GM12891 (cell line): Measurements from ENCODE around the gene TRAPPC1.

Experiments
- DNase-seq: peaks from one replicate; pipeline ENCODE4 v3.0.0; 2011; ENCODE audit warnings: low spot score; ENCODE audit not compliant: insufficient read length
- FAIRE-seq: peaks from 2 replicates; lab custom pipeline; 2011; peaks lifted over from hg19 to GRCh38; lab: Jason Lieb, UNC
- PAX5 ChIP-seq: IDR thresholded peaks from 2 replicates; pipeline ENCODE4 v1.6.1; 2011; ENCODE audit warnings: low read length, moderate library complexity, mild to moderate bottlenecking; ENCODE audit not compliant: insufficient read depth, severe bottlenecking
- POLR2A ChIP-seq: IDR thresholded peaks from 2 replicates; pipeline ENCODE4 v1.6.1; 2011; ENCODE audit warnings: low read depth, low read length, control low read depth
- POLR2AphosphoS5 ChIP-seq: IDR thresholded peaks from 2 replicates; pipeline ENCODE4 v1.6.1; 2011; ENCODE audit warnings: low read depth, low read length, control low read depth
- POU2F2 ChIP-seq: IDR thresholded peaks from 2 replicates; pipeline ENCODE4 v1.6.1; 2011; ENCODE audit warnings: low read depth, mild to moderate bottlenecking, control low read depth, low read length, moderate library complexity
- SPI1 ChIP-seq: IDR thresholded peaks from 2 replicates; pipeline ENCODE4 v1.6.1; 2011; ENCODE audit warnings: low read depth, low read length, control low read depth
- TAF1 ChIP-seq: IDR thresholded peaks from 2 replicates; pipeline ENCODE4 v1.6.1; 2011; ENCODE audit warnings: low read depth, low read length, control low read depth

TRAPPC1 gene

DNA sequence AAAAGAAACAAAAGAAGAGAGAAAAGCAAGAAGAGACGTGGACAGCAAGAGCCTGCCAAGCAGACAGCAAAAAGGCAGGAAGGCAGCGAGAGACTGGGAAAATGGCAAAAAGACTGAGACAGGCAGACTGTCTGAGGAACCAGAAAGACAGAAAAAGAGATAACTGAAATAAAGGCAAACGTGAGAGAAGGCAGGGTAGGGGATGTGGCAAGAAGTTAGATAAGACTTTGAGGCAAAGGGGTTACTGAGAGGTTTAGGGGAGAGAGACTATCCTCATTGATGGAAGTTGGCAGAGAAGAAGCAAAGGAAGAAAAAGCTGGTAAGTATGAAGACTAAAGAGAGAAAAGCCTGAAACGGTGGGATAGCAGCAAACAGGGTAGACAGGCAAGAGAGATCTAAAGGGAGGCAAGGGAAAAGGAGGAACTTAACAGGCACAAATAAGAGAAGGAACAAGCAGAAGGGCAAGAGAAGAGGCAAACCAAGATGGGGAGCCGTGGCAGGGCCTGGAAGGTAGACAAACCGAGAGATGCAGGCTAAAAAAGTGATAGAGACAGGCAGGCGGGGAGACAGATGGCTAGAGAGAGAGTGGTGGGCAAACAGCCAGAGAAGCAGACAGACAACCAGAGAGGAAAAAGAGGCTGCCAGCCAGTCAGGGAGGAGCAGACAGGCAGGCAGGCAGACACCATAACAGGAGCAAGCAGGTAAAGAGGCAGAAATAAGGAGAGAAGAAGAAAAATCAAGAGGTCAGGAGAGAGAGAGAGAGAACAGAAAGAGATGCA, 50.3 kb downstream of the TRAPPC1 start:
- TF ChIP-seq PAX5 = no peak
- TF ChIP-seq POLR2AphosphoS5 = no peak
- TF ChIP-seq POU2F2 = no peak
- no peak for TF ChIP-seq POLR2A
- TF ChIP-seq SPI1 = no peak
- no peak for TF ChIP-seq TAF1
- DNase-seq (no peak), FAIRE-seq (no peak)
